Measurements from ENCODE around the gene DISC1.

DISC1 gene

GRCh38 chr1:231814521-231814920 is 187.9 kb downstream of the DISC1 start:
- no peak for TF ChIP-seq CTCF (IDR thresholded peaks at IDR 0.05; ENCODE audit: extremely low read depth, missing control alignments)
- DNase-seq (ENCODE audit: low spot score) = no peak

GRCh38 chr1:231817801-231818200 is 191.2 kb downstream of the DISC1 start:
- TF ChIP-seq CTCF (IDR thresholded peaks at IDR 0.05; ENCODE audit: extremely low read depth, missing control alignments) = no peak
- DNase-seq (ENCODE audit: low spot score) = no peak

GRCh38 chr1:231818337-231818736 is 191.7 kb downstream of the DISC1 start:
- no peak for DNase-seq (ENCODE audit: low spot score)
- no peak for TF ChIP-seq CTCF (IDR thresholded peaks at IDR 0.05; ENCODE audit: extremely low read depth, missing control alignments)

- no peak for DNase-seq (ENCODE audit: low spot score)
- no peak for TF ChIP-seq CTCF (IDR thresholded peaks at IDR 0.05; ENCODE audit: extremely low read depth, missing control alignments)
These were observed 194.7 kb downstream of the DISC1 start for GRCh38 chr1:231821281-231821680.

- TF ChIP-seq CTCF (IDR thresholded peaks at IDR 0.05; ENCODE audit: extremely low read depth, missing control alignments) = no peak
- no peak for DNase-seq (ENCODE audit: low spot score)
These were observed 195.5 kb downstream of the DISC1 start for GRCh38 chr1:231822041-231822440.

GRCh38 chr1:231826566-231826965 is 200.0 kb downstream of the DISC1 start:
- no peak for TF ChIP-seq CTCF (IDR thresholded peaks at IDR 0.05; ENCODE audit: extremely low read depth, missing control alignments)
- DNase-seq (ENCODE audit: low spot score) = no peak

- no peak for TF ChIP-seq CTCF (IDR thresholded peaks at IDR 0.05; ENCODE audit: extremely low read depth, missing control alignments)
- DNase-seq (ENCODE audit: low spot score) = no peak
These were observed 200.9 kb downstream of the DISC1 start for GRCh38 chr1:231827337-231828105.

Measured in GM20000 (cell line).